Measurements from ENCODE around the gene LPCAT3.
A peak's percentile ranks its signal among the peaks of the same experiment; 100 is the strongest.

Gene LPCAT3

GRCh38 chr12:6952863-6953441 is 65.3 kb downstream of the LPCAT3 start:
- DNase-seq (ENCODE audit: low read depth in 2 of 2): no peak

GRCh38 chr12:6952121-6952862 is 66.0 kb downstream of the LPCAT3 start:
- DNase-seq (ENCODE audit: low read depth in 2 of 2): no peak

- DNase-seq (ENCODE audit: low read depth in 2 of 2): no peak
Observed at GRCh38 chr12:6951551-6952120, 66.6 kb downstream of the LPCAT3 start.

DNA sequence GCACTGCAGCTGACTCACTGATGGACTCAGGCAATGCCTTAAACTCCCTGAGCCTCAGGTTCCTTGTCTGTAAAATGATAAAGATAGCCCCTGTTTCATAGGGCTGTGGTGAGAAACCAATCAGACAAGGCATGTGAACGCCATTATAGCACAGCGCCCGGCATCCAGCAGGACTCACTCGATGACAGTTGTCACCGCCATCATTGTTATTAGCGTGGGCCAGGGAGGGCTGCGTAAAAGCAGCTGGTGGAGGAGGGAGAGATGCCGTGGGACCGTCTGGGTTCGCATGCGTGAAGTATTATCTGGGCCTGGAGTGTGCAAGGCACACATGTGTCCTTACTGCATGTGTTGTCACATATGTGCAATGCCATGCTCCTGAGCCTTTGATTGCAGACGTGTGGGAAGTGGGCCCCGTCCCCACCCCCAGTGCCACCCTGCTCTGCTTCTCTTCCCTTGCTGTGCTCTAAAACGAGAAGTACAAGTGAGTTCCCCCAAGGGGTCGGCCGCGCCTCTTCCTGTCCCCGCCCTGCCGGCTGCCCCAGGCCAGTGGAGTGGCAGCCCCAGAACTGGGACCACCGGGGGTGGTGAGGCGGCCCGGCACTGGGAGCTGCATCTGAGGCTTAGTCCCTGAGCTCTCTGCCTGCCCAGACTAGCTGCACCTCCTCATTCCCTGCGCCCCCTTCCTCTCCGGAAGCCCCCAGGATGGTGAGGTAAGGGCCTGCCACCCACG is 67.3 kb downstream of the LPCAT3 start, which contains the start of gene PTPN6:
Gene PTPN6 (plus strand): TSS at position 546 of the 730 bp plus-strand sequence. CDS start 157 bp downstream, at position 703.
- DNase-seq (ENCODE audit: low read depth in 2 of 2): peak in 1 of 2 experiments; percentile 59

- no peak for DNase-seq (ENCODE audit: low read depth in 2 of 2)
Observed at GRCh38 chr12:6950401-6950801, 67.9 kb downstream of the LPCAT3 start.

GRCh38 chr12:6948873-6949594 is 69.2 kb downstream of the LPCAT3 start:
- no peak for DNase-seq (ENCODE audit: low read depth in 2 of 2)

DNA sequence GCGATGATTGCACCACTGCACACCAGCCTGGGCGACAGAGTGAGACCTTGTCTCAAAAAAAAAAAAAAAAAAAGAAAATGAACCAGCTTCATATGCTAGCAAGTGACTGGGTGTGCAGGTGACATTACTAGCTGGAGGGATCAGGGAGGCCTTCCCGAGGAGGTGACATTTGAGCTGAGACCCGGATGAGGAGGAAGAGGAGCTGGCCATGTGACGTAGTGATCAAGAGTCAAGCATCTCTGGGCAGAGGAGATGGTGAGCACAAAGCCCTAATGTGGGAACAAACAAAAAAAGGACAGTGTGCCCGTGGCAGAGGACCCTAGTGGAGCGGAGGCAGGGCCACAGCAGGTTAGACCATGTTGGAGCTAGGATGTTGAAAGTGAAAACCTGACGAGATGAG is 70.7 kb downstream of the LPCAT3 start:
- no peak for DNase-seq (ENCODE audit: low read depth in 2 of 2)

GRCh38 chr12:6946920-6947374 is 71.3 kb downstream of the LPCAT3 start:
- DNase-seq (ENCODE audit: low read depth in 2 of 2): no peak

DNA sequence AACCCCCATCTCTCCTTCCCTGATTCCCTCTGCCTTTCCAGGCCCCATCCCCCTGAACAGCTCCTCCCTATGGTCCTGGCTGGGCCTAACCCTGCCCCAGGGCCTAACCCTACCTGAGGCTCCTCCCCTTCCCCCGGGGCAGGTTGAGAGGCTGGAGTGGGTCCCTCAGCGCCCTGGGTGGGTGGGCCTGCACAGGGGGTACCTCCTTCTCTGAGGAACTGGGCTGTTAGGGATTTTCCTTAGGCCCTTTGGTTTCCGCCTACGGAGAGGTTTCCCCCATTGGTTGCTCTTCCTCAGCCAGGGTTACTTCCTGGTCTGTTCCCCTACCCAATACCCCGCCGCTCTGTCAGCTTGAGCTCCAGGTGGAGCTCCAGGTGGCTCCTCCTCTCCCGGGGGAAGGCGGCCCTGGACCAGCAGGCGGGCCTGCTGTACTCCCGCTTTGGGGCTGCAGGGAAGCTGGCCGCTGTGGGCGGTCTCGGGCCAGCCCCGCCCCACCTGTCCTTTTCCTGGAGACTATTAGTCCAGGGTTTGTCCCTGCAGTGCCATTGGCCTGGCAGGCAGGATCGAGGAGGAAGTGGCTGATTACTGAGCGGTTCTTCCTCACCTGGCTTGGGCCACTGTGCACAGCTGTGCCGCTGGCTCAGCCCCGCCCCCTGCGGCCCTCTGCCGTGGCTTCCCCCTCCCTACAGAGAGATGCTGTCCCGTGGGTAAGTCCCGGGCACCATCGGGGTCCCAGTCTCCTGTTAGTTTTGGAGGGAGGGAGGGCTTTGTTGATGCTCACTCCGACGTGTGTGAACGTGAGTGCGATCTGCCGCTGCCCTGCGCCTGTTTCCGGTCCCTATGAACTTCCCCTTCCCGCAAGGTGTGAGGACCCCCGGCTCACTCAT is 72.0 kb downstream of the LPCAT3 start:
- DNase-seq (ENCODE audit: low read depth in 2 of 2): peak in 1 of 2 experiments; percentile 75

- DNase-seq (ENCODE audit: low read depth in 2 of 2): no peak
Observed at GRCh38 chr12:6945613-6946012, 72.7 kb downstream of the LPCAT3 start.

- DNase-seq (ENCODE audit: low read depth in 2 of 2): peak; percentile 78 to 88
Observed at GRCh38 chr12:6944381-6945186, 73.7 kb downstream of the LPCAT3 start.

- peak; percentile 68 to 73 for DNase-seq (ENCODE audit: low read depth in 2 of 2)
Observed at GRCh38 chr12:6943722-6944380, 74.4 kb downstream of the LPCAT3 start, which contains the start of the genes C12orf57 and RNU7-1. Gene C12orf57 (plus strand): TSS chr12:6944022. CDS start chr12:6944122, 100 bp downstream. Gene RNU7-1 (plus strand): TSS chr12:6943816.

- DNase-seq (ENCODE audit: low read depth in 2 of 2): no peak
Observed at GRCh38 chr12:6943389-6943721, 74.9 kb downstream of the LPCAT3 start.

- DNase-seq (ENCODE audit: low read depth in 2 of 2): no peak
Observed at GRCh38 chr12:6942331-6942665, 76.0 kb downstream of the LPCAT3 start.

DNA sequence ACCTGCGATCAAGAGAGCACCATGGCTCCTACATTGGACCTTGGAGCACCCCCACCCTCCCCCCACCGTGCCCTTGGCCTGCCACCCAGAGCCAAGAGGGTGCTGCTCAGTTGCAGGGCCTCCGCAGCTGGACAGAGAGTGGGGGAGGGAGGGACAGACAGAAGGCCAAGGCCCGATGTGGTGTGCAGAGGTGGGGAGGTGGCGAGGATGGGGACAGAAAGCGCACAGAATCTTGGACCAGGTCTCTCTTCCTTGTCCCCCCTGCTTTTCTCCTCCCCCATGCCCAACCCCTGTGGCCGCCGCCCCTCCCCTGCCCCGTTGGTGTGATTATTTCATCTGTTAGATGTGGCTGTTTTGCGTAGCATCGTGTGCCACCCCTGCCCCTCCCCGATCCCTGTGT is 76.5 kb downstream of the LPCAT3 start:
- DNase-seq (ENCODE audit: low read depth in 2 of 2): no peak

DNA sequence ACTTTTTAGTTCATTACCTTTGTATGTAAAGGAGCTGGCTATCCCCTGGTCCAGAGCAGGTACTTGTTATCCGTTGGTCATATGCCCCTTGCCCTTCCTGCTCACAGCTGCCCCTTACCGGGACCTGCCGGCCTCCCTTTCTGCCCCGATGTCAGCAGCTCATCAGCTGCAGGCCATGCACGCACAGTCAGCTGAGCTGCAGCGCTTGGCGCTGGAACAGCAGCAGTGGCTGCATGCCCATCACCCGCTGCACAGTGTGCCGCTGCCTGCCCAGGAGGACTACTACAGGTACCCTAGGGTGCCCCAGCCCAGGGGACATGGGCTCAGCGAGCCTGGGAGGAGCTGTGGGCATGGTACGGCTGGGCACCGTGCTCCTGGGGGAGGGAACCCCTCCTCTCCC is 77.0 kb downstream of the LPCAT3 start:
- DNase-seq (ENCODE audit: low read depth in 2 of 2): no peak

DNA sequence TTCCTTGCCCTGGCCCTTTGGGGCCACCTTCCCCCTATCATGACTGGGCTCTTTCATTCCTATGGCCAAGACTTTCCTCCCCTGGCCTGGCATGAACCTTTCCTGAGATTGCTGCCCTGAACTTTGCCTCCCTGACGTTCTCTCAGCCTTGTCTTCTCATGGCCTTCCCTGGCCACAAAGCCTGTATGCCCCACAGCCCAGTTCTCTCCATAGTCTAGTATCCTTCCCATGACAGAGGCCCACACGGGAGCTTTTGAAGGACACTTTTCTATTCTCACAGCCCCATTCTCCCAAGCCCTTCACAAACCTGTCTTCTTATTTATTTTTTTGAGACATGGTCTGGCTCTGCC is 79.1 kb downstream of the LPCAT3 start:
- DNase-seq (ENCODE audit: low read depth in 2 of 2): no peak

DNA sequence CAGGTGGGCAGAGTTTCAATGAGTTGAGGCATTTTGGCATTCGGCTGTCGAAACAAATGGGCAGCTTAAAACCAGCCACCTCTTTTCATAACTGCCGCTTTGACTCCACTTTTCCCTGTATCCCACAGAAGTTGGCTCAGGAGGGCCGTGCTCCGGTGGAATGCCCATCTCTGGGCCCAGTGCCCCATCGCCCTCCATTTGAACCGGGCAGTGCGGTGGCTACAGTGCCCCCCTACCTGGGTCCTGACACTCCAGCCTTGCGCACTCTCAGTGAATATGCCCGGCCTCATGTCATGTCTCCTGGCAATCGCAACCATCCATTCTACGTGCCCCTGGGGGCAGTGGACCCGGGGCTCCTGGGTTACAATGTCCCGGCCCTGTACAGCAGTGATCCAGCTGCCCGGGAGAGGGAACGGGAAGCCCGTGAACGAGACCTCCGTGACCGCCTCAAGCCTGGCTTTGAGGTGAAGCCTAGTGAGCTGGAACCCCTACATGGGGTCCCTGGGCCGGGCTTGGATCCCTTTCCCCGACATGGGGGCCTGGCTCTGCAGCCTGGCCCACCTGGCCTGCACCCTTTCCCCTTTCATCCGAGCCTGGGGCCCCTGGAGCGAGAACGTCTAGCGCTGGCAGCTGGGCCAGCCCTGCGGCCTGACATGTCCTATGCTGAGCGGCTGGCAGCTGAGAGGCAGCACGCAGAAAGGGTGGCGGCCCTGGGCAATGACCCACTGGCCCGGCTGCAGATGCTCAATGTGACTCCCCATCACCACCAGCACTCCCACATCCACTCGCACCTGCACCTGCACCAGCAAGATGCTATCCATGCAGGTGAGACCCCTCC is 79.7 kb downstream of the LPCAT3 start:
- no peak for DNase-seq (ENCODE audit: low read depth in 2 of 2)

Measured in stimulated activated CD4-positive, alpha-beta T cell treated with anti-CD3 and anti-CD28 coated beads, Interleukin-12 subunit alpha, Interleukin-12 subunit beta, amount 100 ng/mL, for 24 hours (primary cell).